ENCODE data around the gene SNRPA. TPM values are rescaled to one million over a fixed set of nuclear protein-coding genes. Genes with fewer than 3 reads are reported as not detected.
A peak's percentile ranks its signal among the peaks of the same experiment; 100 is the strongest.
"Not testable (repeated sequence)": the region's sequence is repeated elsewhere in the genome, so short reads cannot be mapped to it uniquely, and the experiment has no call there.

SNRPA gene
- total RNA-seq, 1 donor from 2014 or later, result 72.7 TPM

- DNase-seq (ENCODE audit: extremely low spot score in 2 of 2), result peak; percentile 99 to 100
- no peaks in the 10 kb centered on the region for H3K27me3 ChIP-seq
- H3K36me3 ChIP-seq, result no peaks in the 10 kb centered on the region
- peak; percentile 33 to 93 for TF ChIP-seq POLR2AphosphoS5 (IDR thresholded peaks at IDR 0.05; ENCODE audit: insufficient read depth in 1 of 2, low read depth in 1 of 2)
- peak in 1 of 2 donors; percentile 67 for TF ChIP-seq POLR2A (IDR thresholded peaks at IDR 0.05)
- peak in 1 of 3 experiments; percentile 1 for TF ChIP-seq CTCF (IDR thresholded peaks at IDR 0.05)
- intact Hi-C loops (cut with DNase I), result no loop called here
- no peaks in the 10 kb centered on the region for H3K9me3 ChIP-seq
- peaks cover 15% of the 10 kb centered on the region for H3K4me1 ChIP-seq
- peak within 1 kb of the TSS; percentile 56 to 90 for H3K4me3 ChIP-seq
- H3K27ac ChIP-seq, result peak within 1 kb of the TSS; percentile 88
These were observed 27.1 kb downstream of the SNRPA start, which contains the start of gene RAB4B for GRCh38 chr19:40777937-40778705. TSS of gene RAB4B (plus strand) at chr19:40778247. CDS start at chr19:40778376, 129 bp downstream.

- DNase-seq (ENCODE audit: extremely low spot score in 2 of 2), result no peak
- intact Hi-C loops (cut with DNase I), result no loop called here
- TF ChIP-seq POLR2AphosphoS5 (IDR thresholded peaks at IDR 0.05; ENCODE audit: insufficient read depth in 1 of 2, low read depth in 1 of 2), result no peak
- Histone ChIP-seq H3K27ac (peak overlapping the region; percentile 88), H3K9me3 (no peaks in the 10 kb centered on the region), H3K4me1 (peaks cover 15% of the 10 kb centered on the region), H3K36me3 (no peaks in the 10 kb centered on the region), H3K27me3 (no peaks in the 10 kb centered on the region), H3K4me3 (peak overlapping the region; percentile 56 to 90)
These were observed 27.8 kb downstream of the SNRPA start for GRCh38 chr19:40778706-40779284.

GRCh38 chr19:40780582-40780981 is 29.6 kb downstream of the SNRPA start:
- intact Hi-C loops (cut with DNase I), result no loop called here
- no peak for DNase-seq (ENCODE audit: extremely low spot score in 2 of 2)
- H3K27me3 ChIP-seq, result no peaks in the 10 kb centered on the region
- peaks cover 15% of the 10 kb centered on the region for H3K4me1 ChIP-seq
- H3K9me3 ChIP-seq, result no peaks in the 10 kb centered on the region
- TF ChIP-seq POLR2A (IDR thresholded peaks at IDR 0.05) (no peak), POLR2AphosphoS5 (IDR thresholded peaks at IDR 0.05; ENCODE audit: insufficient read depth in 1 of 2, low read depth in 1 of 2) (no peak), CTCF (IDR thresholded peaks at IDR 0.05) (no peak)
- no peak overlapping the region for H3K4me3 ChIP-seq
- no peak overlapping the region for H3K27ac ChIP-seq
- peaks cover 0 to 3% of the 10 kb centered on the region in 2 donors for H3K36me3 ChIP-seq

- Histone ChIP-seq H3K4me3 (no peak overlapping the region), H3K4me1 (peaks cover 15% of the 10 kb centered on the region), H3K9me3 (no peaks in the 10 kb centered on the region), H3K27me3 (no peaks in the 10 kb centered on the region), H3K36me3 (peaks cover 0 to 3% of the 10 kb centered on the region in 2 donors), H3K27ac (no peak overlapping the region)
- DNase-seq (ENCODE audit: extremely low spot score in 2 of 2), result no peak
- TF ChIP-seq CTCF (IDR thresholded peaks at IDR 0.05) (no peak), POLR2AphosphoS5 (IDR thresholded peaks at IDR 0.05; ENCODE audit: insufficient read depth in 1 of 2, low read depth in 1 of 2) (no peak), POLR2A (IDR thresholded peaks at IDR 0.05) (no peak)
- intact Hi-C loops (cut with DNase I), result no loop called here
These were observed 30.1 kb downstream of the SNRPA start for GRCh38 chr19:40781140-40781539.

GRCh38 chr19:40783711-40784110 is 32.7 kb downstream of the SNRPA start:
- no peak for DNase-seq (ENCODE audit: extremely low spot score in 2 of 2)
- no peak for TF ChIP-seq POLR2A (IDR thresholded peaks at IDR 0.05)
- TF ChIP-seq CTCF (IDR thresholded peaks at IDR 0.05), result no peak
- TF ChIP-seq POLR2AphosphoS5 (IDR thresholded peaks at IDR 0.05; ENCODE audit: insufficient read depth in 1 of 2, low read depth in 1 of 2), result no peak
- intact Hi-C loops (cut with DNase I), result no loop called here
- no peak overlapping the region for H3K4me3 ChIP-seq
- no peaks in the 10 kb centered on the region for H3K9me3 ChIP-seq
- H3K4me1 ChIP-seq, result peaks cover 5% of the 10 kb centered on the region
- no peaks in the 10 kb centered on the region for H3K27me3 ChIP-seq
- H3K27ac ChIP-seq, result no peak overlapping the region
- H3K36me3 ChIP-seq, result peaks cover 0 to 6% of the 10 kb centered on the region in 2 donors

- H3K27me3 ChIP-seq; H3K4me3 ChIP-seq; intact Hi-C loops (cut with DNase I); H3K27ac ChIP-seq; H3K9me3 ChIP-seq; H3K36me3 ChIP-seq; H3K4me1 ChIP-seq; DNase-seq (ENCODE audit: extremely low spot score in 2 of 2): not testable (repeated sequence)
These were observed 33.1 kb downstream of the SNRPA start for GRCh38 chr19:40784146-40784545.
